Gastrocnemius medialis (tissue), 4 donors: ENCODE results near the gene ADAMTS8.

Experiments used
- POLR2A ChIP-seq, 2 donors: fragments of 450-650 bp; IDR thresholded peaks; one replicate each; pipeline ENCODE4 v1.6.1; 2017; ENCODE audit warnings: antibody characterized with exemption in 2 of 2, mild to moderate bottlenecking in 2 of 2, moderate library complexity in 2 of 2
- TF ChIP-seq, protein P1 (sequence below), 5 experiments: fragments of 450-650 bp in 3 of 5; fragments of 200-600 bp in 2 of 5; sonication (generic) in 2 of 5; IDR thresholded peaks in 4 of 5; conservative IDR thresholded peaks in 1 of 5; 1 replicate in 4 of 5; 2 replicates in 1 of 5; pipeline ENCODE4 v1.5.1; 2016 to 2019; ENCODE audit warnings: antibody characterized with exemption in 5 of 5, mild to moderate bottlenecking in 3 of 5, moderate library complexity in 3 of 5

DNA sequence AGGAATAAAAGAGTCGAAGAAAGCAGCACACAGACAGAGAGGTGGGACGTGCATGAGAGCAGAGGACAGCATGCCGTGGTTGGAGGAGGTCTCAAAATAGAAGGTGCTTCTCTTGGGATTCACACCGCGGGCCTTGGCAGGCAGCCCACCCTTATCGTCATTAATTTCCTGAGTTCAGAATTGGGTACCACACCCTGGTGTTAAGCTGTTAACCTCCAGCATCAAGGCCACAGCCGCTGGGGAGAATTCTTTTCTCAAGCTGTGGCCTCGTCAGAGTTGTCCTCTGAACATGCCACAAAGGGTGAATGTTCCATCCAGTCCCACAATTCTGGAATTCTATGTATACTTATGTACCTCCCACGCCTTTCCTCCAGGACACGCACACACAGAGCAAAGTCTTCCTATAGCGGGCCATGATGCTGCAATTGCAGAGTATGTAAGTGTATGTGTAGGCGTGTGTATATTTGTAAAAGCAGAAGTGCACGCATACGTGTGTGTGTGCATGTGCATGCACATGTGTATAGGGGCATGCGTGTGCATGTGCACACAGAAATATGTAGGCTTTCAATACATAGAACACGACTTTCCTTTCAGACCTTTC lies 39.0 kb downstream of the ADAMTS8 start:
- TF ChIP-seq, protein P1, sequence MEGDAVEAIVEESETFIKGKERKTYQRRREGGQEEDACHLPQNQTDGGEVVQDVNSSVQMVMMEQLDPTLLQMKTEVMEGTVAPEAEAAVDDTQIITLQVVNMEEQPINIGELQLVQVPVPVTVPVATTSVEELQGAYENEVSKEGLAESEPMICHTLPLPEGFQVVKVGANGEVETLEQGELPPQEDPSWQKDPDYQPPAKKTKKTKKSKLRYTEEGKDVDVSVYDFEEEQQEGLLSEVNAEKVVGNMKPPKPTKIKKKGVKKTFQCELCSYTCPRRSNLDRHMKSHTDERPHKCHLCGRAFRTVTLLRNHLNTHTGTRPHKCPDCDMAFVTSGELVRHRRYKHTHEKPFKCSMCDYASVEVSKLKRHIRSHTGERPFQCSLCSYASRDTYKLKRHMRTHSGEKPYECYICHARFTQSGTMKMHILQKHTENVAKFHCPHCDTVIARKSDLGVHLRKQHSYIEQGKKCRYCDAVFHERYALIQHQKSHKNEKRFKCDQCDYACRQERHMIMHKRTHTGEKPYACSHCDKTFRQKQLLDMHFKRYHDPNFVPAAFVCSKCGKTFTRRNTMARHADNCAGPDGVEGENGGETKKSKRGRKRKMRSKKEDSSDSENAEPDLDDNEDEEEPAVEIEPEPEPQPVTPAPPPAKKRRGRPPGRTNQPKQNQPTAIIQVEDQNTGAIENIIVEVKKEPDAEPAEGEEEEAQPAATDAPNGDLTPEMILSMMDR (IDR thresholded peaks at IDR 0.05 in 4 of 5, conservative IDR thresholded peaks at IDR 0.05 in 1 of 5): no peak
- TF ChIP-seq POLR2A (IDR thresholded peaks at IDR 0.05): no peak
